ENCODE results near the gene DHRSX.
"Not testable (repeated sequence)": the region's sequence is repeated elsewhere in the genome, so short reads cannot be mapped to it uniquely, and the experiment has no call there.

DNA sequence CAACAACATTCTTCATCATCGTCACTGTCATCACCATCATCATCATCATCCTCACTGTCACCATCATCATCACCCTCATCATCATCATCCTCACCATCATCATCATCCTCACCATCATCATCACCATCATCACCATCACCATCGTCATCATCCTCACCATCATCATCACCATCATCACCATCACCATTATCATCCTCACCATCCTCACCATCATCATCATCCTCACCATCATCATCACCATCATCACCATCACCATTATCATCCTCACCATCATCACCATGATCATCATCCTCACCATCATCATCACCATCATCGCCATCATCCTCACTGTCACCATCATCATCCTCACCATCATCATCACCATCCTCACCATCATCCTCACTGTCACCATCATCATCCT lies 18.9 kb upstream of the DHRSX start:
- TF ChIP-seq, protein P1, sequence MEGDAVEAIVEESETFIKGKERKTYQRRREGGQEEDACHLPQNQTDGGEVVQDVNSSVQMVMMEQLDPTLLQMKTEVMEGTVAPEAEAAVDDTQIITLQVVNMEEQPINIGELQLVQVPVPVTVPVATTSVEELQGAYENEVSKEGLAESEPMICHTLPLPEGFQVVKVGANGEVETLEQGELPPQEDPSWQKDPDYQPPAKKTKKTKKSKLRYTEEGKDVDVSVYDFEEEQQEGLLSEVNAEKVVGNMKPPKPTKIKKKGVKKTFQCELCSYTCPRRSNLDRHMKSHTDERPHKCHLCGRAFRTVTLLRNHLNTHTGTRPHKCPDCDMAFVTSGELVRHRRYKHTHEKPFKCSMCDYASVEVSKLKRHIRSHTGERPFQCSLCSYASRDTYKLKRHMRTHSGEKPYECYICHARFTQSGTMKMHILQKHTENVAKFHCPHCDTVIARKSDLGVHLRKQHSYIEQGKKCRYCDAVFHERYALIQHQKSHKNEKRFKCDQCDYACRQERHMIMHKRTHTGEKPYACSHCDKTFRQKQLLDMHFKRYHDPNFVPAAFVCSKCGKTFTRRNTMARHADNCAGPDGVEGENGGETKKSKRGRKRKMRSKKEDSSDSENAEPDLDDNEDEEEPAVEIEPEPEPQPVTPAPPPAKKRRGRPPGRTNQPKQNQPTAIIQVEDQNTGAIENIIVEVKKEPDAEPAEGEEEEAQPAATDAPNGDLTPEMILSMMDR (IDR thresholded peaks at IDR 0.05): not testable (repeated sequence)
- not testable (repeated sequence) for TF ChIP-seq POLR2A (IDR thresholded peaks at IDR 0.05)
